ENCODE data around the gene DRD3.
A peak's percentile ranks its signal among the peaks of the same experiment; 100 is the strongest.

DRD3 gene

GRCh38 chr3:114176890-114177289, 2.0 kb downstream of the DRD3 start:
- no peak for DNase-seq

DNA sequence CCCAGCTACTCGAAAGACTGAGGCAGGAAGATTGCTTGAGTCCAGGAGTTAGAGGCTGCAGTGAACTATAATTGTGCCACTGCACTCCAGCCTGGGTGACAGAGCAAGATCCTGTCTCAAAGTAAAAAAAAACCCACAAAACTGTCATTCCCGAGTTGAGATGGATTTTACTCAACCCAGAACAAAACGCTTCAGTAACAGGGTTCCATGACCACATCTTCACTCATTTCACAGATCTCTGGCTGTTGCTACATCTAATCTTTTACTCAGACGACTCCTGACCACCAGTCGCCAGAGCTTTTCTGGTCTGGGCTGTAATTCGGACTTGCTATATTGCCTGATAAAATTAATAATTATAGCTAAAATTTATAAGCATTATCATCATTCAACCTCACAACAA, 2.4 kb downstream of the DRD3 start:
- DNase-seq, result no peak

DNA sequence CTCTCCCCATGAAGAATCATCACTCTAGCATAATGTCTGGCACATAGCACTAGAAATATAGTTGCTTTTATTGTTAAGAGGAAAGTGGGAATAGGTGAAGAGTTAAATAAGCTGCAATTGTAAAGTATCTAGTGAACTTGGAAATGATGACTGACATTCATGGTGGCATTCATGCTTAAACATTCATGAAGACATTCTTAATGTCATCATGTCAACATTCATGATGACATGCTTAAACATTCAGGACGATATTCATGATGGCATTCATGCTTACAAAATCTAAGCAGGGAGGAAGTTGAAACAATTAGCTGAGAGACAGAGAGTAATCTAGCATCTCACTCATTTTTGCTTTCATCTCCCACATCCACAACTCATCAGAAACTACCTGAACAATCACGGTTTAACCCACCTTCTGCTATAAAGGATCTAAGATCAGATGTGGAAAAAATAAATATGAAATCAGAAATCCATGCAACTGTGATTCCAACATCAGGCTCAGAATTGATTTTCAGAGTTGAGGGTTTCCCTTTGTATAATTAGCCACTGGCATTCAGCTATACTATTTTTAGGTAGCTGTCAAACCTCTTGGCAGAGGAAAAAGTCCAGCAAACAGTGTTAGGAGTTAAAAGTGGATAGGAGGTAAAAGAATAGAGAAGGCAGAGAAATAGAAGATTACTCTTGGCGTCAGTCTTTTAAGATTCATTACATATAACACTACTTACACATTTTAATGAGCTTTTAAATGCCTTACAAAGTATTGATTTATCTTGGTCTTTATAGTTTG, 3.5 kb downstream of the DRD3 start:
- DNase-seq, result no peak

DNA sequence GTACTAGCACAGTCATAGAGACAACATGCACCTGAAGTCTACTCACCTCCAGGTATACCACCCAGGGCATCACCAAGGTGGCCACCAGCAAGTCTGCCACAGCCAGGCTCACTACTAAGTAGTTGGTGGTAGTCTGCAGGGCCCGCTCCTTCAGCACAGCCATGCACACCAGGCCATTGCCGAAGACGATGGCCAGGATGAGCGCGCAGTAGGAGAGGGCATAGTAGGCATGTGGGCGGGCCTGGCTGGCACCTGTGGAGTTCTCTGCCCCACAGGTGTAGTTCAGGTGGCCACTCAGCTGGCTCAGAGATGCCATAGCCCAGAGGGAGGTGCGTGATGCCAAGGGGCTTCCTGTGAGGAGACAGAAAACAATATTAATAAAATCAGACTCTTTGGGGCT, 7.2 kb downstream of the DRD3 start:
- DNase-seq, result no peak

- DNase-seq, result no peak
Observed at GRCh38 chr3:114168150-114168549, 10.7 kb downstream of the DRD3 start.

DNA sequence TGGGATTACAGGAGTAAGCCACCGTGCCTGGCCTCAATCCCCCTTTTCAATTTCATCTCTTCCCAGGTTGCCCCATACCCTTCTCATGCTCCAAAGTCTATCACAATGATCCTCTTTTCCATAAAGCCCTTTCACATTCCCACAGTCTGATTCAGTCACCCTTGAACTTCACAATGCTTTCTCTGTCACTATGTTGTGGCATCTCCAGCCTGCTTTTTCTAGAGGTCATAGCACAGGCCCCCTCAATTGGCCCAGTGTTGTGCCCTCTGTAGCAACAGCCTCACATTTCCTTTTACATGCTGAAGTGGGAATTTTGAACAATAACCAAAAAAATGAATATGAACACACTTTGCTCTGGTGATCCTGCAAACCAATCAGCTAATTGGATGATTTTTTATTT, 21.5 kb downstream of the DRD3 start:
- DNase-seq, result no peak

DNA sequence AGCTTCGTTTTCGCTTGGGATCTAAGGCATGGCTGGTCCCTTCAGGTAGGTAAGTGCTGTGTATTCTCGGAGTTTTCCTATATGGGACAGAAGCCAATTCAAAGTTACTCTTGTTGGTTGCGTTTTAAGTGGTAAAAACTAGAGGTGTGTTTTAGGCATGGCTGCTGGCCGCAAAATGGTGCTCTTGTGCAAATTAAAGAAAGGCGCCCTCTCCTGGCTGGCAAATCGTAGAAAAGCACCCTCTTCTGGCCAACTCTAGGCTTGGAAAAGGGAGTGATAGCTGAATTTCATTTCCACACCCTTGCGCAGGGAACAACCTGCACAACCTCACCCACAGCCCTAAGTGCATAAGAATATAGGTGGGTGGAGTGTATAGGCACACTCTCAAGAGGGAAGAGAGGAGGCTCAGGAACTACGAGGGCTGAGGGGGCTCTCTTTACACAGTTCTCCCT, 23.5 kb downstream of the DRD3 start:
- peak; percentile 1 to 50 for DNase-seq

- DNase-seq, result no peak
Observed at GRCh38 chr3:114154321-114154821, 24.5 kb downstream of the DRD3 start.

DNA sequence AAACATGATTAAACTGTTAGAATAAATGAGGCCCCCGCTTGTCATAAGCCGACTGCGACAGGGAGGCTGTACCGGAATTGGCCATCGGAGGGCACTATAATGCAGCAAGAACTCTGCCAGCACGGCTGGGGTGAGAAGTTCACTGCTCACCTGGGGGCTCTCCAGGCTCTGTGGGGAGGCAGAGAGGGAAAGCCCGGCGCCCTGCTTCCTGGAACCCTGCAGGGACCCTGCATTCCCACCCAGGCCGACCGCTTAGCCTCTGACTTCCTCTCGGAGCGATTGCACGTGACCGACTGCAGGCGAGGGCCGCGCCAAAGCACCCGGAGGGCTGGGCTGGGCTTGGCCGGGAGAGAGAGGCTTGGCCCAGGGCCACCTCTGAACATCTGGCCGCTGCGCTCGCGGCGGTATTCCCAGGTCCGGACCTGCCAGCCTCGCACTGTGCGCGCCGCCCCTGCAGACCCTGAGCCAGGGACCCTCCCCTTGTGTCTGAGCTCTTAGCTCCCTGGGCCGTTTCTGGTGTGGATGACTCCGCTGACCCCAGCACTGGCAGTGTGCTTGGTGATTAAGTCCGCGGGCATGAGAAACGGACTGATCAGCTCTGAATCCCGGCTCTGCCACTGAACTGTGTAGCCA, 26.2 kb downstream of the DRD3 start:
- peak; percentile 12 to 70 for DNase-seq

DNA sequence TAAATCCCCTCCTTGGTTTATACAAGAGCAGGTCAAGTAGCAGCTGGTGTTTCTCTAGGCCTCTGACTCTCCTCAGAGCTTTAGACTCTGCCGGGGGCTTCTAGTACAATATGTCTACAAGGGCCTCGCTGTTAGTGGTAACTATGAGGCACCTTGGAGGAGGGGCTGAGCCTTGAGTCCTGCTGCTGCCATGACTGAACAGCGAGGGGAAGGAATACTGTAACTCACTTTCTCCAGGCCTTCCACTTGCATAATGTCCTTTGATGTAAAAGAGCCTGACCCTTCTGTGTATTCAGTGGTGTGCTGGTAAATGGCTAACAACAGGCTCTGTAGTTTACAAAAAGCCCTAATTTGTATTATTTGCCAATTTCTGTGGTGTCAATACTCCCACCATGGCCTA, 27.8 kb downstream of the DRD3 start:
- DNase-seq, result no peak

- no peak for DNase-seq
Observed at GRCh38 chr3:114147251-114147650, 31.6 kb downstream of the DRD3 start.

DNA sequence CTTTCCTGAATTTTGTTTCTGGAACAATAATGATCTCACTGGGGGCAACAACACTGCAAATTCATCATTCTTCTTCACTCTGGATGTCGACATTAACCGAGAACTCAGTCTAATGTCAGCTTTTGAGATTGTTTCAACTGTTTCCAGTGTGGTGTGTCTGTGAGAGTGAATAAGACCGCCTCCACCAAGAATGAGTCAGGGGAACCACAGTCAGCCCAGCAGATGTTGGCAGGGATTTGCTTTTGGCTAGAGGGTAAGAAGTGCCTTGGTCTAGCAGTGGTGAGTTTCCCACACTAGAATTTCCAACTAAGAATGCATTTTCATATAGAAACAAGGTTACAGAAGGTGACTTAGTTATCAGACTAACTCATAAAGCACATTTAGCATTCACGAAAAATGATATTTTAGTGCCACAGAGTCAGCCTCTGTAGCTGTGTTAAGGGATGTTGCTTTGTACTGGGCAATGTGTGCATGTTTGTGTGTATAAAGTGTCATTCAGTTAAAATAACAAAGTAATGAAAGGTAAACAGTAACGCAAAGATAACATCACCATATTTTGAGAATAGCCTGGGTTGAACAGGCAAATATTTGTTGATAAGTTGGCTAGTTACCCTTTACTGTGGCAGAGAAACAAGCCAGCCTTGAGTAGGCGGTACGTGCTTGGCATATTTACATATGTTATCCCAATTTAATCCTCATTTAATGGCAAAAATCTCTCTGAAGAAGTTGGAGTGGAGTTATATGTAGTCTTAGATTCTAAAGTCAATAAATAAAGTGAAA, 33.8 kb downstream of the DRD3 start:
- DNase-seq, result no peak

DNA sequence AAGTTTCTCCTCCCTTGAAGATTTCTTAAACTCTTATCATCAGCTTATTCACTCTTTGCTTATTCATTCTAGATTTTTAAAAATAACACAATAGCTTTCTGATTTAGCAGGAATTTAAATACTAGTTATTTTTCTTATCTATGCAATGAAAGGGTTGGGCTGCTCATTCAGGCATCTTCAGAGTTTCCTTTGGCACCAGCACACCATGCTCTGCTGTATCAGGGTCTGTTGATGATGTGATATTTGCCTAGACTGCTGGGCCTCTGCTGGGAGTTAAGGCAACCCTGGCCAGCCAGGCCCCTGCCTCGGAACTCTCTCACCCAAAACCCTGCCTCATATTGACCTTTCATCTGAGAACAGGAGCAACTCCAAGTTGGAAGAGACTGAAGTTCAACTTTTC, 35.0 kb downstream of the DRD3 start:
- DNase-seq, result no peak

DNA sequence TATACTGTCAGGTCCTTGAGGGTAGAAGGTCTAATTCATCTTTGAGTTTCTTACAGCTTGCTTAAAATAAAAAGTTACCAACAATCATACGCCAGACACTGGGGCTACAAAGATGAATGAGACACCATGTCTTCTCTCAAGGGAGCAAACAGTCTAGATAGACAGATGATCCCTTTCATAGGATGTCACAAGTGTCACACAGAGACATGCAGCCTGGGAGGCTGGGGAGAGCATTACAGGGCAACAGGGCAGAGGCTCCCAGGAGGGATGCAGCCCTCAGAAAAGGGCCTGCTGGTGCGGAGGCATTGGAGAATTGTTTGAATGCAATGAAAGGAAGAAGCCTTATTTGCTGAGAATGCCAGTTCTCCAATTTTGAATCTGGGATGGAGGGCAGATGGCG, 39.0 kb downstream of the DRD3 start:
- no peak for DNase-seq

- no peak for DNase-seq
Observed at GRCh38 chr3:114133947-114134346, 44.9 kb downstream of the DRD3 start.

GRCh38 chr3:114132500-114132899, 46.4 kb downstream of the DRD3 start:
- DNase-seq, result no peak

- DNase-seq, result no peak
Observed at GRCh38 chr3:114128826-114129225, 50.0 kb downstream of the DRD3 start.

GRCh38 chr3:114128231-114128630, 50.6 kb downstream of the DRD3 start:
- no peak for DNase-seq

DNA sequence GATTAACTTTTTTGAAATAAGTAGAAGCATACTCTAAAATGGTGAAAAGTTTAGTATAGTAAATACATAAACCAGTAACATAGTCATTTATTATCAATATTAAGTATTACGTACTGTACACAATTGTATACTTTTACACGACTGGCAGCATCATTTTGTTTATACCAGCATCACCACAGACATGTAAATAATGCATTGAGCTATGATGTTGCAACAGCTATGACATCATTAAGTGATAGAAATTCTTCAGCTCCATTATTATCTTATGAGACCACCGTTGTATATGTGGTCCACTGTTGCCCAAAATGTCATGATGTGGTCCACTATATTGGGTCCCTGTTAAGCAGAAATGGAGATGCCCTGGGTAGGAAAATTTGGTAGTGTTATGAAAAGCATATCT, 51.3 kb downstream of the DRD3 start:
- no peak for DNase-seq

- no peak for DNase-seq
Observed at GRCh38 chr3:114126461-114126860, 52.4 kb downstream of the DRD3 start.

GRCh38 chr3:114122027-114122709, 56.7 kb downstream of the DRD3 start:
- DNase-seq, result no peak

GRCh38 chr3:114120211-114120610, 58.6 kb downstream of the DRD3 start:
- DNase-seq, result no peak

DNA sequence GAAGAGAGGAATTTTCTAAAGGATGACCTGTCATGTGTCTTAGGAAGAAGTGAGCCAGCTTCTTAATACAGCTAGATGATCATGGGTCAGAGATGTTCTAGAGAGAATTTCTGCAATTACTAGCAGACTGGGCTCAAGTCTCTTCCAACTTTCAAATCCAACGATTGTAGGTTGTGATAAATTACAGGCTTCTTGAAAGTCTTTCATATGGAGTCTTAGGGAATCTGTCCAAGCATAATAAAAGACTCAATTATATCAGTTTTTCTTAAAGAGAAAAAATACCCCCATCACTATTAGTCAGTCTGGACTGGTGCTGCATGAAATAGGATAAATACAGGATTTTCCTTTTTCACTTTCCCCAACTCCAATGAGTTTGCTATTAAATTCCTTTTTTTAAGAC, 59.1 kb downstream of the DRD3 start:
- DNase-seq, result no peak
